ENCODE data around the gene PAFAH1B1. TPM values are rescaled to one million over a fixed set of nuclear protein-coding genes. Genes with fewer than 3 reads are reported as not detected.
"Not testable (repeated sequence)": the region's sequence is repeated elsewhere in the genome, so short reads cannot be mapped to it uniquely, and the experiment has no call there.

The PAFAH1B1 gene
- polyA plus RNA-seq, 3 donors, result 17.4 to 48.8 (median 38.7) TPM

DNA sequence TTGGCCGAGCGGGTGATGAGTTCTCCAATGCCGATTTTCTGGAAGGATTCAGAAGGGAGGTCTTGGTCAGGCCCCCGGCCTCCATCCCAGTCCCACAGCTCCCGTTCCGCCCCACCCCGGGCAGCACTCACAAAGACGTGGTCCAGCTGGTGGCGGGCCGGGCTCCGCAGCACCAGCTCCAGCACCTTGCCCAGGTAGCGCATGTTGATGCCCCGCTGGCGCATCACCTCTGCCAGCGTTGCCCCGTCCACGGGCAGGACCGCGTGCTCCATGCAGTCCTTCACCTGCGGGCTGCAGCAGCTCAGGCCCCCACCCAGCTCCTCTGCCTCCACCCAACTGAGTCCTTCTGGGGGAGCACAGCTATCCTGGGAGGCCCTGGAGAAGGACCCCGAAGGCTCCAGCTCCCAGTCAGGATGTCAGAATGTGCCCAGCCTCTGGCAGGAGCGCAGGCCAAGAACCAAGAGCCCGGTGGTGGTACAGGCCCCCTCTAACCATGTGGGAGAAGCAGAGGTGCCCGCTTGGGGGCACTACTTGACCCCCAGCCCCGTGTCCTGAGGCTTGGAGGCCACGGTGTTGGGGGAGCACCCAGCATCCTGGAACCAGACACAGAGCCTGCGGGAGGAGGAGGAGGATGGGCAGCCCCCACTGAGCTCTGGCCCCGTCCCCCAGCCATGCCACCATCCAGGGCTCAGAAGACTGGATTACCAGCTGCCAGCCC lies 101.9 kb downstream of the PAFAH1B1 start:
- no peak overlapping the region for H3K27ac ChIP-seq (ENCODE audit: low read depth, low read length)
- WGBS, 3 donors, result 92 to 96% (median 93%) methylated on average over 27 to 28 of the region's 28 CpGs

- WGBS, 3 donors, result 87 to 91% (median 88%) methylated on average over 31 to 36 of the region's 36 CpGs
- no peak overlapping the region for H3K27ac ChIP-seq (ENCODE audit: low read depth, low read length)
Observed at GRCh38 chr17:2695961-2696760, 102.7 kb downstream of the PAFAH1B1 start.

DNA sequence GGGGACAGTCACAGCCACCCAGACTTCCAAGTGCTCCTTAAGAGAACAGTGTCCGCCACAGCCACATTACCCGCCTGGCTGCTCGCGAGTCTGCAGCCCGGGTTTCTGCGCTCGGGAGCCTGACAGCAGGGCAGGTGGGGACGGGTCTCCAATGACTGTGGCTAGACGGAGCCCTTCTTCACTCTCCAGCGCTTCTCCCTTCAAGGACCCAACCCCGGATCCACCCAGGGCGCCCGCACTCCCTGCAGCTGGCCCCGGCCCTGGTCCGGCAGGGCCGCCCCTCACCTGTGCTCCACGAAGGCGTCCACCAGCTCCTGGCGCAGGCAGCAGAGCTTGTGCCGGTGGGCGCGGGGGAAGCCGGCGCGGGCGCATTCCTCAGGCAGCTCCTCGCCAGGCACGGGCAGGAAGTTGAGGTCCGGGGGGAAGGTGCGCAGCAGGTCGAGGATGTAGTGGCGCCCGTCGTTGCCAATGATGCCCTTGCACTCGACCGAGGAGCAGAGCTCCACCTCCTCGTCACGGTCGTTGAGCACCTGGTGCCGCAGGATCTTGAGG lies 104.2 kb downstream of the PAFAH1B1 start:
- 96 to 97% (median 96%) methylated on average over 30 to 40 of the region's 40 CpGs for WGBS, 3 donors
- H3K27ac ChIP-seq (ENCODE audit: low read depth, low read length), result no peak overlapping the region

- not testable (repeated sequence) for H3K27ac ChIP-seq (ENCODE audit: low read depth, low read length)
- 82 to 86% (median 86%) methylated on average over 18 of the region's 18 CpGs for WGBS, 3 donors
Observed at GRCh38 chr17:2699216-2699805, 105.9 kb downstream of the PAFAH1B1 start.

GRCh38 chr17:2700030-2700490 lies 106.6 kb downstream of the PAFAH1B1 start:
- 93 to 96% (median 95%) methylated on average over 20 of the region's 20 CpGs for WGBS, 3 donors
- H3K27ac ChIP-seq (ENCODE audit: low read depth, low read length), result no peak overlapping the region

DNA sequence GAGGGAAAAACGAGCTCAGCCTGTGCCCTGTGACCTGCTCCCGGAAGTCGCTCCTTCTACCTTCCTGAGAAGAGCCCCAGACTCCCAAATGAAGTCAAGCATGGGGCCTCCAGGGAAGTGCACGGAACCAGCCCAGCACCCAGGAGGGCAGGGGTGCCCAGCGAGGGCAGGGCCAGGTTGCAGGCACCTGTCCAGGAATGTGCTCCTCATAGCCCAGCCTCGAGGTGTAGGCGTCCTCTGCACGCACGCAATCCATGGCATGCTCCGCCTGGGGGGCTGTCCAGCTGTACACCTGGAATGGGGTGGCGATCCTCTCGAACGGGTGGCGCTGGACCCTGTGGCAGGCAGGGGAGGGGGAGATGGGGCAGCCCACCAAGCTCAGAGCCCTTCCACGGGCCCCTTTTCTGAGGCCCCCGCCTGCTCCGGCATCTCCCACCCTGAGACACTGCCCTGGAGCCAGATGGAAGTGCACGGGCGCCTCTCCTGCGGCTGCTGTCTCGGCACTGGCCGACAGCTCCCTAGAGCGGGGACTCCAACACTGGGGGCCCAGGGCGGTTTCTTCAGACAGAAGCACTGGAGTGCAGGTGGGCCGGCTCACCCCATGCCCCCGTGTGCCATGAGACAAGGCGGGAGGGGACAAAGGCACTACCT lies 107.2 kb downstream of the PAFAH1B1 start:
- WGBS, 3 donors, result 90 to 92% (median 90%) methylated on average over 27 of the region's 27 CpGs
- no peak overlapping the region for H3K27ac ChIP-seq (ENCODE audit: low read depth, low read length)

DNA sequence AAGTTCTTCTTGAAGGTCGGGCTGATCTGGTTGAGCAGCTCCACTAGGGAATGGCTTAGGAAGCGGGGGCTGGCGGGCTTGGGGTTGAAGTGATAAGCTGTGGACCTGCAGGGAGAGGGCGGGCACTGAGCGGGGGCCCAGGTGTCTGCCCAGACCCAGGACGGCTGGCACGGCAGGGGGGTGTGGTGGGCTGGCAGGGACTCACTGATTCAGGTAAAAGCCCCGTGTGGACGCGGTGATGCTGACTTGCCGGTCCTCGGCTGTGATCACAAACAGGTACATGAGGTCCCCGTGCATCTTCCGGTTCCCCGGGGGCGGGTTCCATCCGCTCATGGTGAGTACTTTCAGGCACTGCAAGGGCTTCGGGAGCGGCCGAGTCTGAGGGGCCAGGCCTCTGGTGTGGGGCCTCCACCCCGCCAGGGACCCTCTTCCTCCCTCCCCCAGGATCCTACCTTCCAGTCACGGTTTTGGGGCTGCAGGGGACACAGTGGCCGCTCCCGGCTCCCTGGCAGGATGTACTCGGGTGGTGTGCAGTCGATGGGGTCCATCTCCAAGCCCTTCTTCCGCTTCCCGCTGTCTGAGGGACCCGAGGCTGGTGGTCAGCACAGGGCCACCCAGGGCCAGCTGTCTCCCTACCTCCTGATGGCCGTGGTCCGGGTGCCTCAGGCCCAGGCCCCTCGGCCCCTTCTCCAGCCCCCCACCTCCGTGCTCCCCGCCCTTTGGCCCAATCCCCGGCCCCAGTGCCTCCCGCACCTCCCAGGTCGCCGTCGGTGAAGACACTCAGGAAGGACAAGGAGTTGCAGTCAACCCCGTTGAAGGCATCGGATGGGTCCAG lies 107.9 kb downstream of the PAFAH1B1 start:
- H3K27ac ChIP-seq (ENCODE audit: low read depth, low read length), result no peak overlapping the region
- WGBS, 3 donors, result 93 to 95% (median 94%) methylated on average over 36 to 41 of the region's 41 CpGs

DNA sequence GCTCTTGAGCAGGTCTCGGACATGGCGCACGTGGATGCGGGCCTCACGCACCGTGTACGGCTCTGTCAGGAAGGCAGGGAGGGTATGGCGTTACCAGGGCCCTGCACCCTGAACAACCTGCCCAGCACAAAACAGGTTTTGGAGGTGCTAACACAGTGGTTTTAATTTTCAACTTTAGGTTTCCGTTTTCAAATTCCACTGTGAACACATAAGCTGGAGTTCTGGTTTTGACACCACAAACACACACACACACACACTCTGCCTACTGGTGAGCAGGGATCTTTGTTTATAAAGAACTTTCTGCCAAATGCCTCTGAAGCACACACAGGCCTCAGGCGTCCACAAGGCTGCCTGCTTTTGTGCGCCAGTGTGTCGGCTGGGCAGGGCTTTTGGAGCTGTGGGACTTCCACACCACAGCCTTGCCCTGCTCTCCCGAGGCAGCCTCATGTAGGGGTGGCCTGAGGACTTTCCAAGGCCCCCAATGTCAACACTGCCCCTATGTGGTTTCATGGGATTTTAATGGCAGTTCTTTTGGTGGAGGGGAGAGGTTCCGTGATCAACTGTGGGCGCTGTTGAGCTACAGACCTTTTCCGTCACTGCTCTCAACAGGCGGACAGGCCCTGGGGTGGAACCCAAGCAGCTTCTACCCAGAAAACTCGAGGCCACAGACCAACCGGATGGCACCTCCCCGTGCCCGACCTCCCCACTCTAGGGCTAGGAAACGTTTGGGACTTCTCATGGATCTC lies 108.7 kb downstream of the PAFAH1B1 start:
- 89 to 92% (median 91%) methylated on average over 22 of the region's 22 CpGs for WGBS, 3 donors
- H3K27ac ChIP-seq (ENCODE audit: low read depth, low read length), result no peak overlapping the region

GRCh38 chr17:2703181-2703580 lies 109.7 kb downstream of the PAFAH1B1 start:
- WGBS, 3 donors, result 93 to 95% (median 95%) methylated on average over 20 of the region's 20 CpGs
- no peak overlapping the region for H3K27ac ChIP-seq (ENCODE audit: low read depth, low read length)

DNA sequence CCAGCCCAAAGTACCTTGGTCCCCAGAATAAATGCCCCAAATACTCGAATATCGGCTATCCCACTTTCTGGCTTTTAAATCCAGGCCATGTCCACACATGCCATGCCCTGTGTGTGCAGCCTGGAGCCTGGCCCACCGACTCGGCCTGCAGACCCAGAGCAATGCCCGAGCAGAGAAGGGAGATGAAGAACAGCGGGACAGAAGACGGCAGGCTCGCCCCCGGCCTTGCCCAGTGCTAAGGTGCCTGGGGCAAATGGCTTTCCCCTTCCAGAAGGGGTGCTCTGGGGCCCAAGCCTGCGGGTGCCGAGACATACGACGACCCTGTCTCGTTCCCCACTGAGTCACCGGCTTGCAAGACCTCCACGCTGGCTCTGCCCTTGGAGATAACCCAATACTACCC lies 110.2 kb downstream of the PAFAH1B1 start:
- WGBS, 3 donors, result 87 to 93% (median 92%) methylated on average over 15 to 16 of the region's 16 CpGs
- no peak overlapping the region for H3K27ac ChIP-seq (ENCODE audit: low read depth, low read length)

- 87 to 90% (median 87%) methylated on average over 38 of the region's 38 CpGs for WGBS, 3 donors
- no peak overlapping the region for H3K27ac ChIP-seq (ENCODE audit: low read depth, low read length)
Observed at GRCh38 chr17:2704031-2704889, 110.8 kb downstream of the PAFAH1B1 start.

DNA sequence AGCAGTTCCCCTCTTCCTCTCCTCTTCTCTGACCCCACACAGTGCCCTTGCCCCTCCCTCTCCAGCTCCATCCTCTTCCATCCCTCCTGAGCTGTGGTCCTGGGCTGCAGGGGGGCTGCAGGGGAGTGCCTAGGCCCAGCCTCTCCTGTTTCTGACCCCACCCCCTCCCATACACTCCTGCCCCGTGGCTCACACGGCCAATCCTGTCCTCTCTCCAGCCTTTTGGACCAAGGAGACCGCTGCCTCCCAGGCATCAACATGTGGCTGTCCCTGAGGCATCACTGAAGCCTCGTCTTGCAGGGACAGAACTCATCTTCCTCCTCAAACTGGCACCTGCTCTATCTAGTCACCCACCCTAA lies 111.4 kb downstream of the PAFAH1B1 start:
- WGBS, 3 donors, result 74 to 76% (median 75%) methylated on average over 4 of the region's 4 CpGs
- H3K27ac ChIP-seq (ENCODE audit: low read depth, low read length), result no peak overlapping the region

DNA sequence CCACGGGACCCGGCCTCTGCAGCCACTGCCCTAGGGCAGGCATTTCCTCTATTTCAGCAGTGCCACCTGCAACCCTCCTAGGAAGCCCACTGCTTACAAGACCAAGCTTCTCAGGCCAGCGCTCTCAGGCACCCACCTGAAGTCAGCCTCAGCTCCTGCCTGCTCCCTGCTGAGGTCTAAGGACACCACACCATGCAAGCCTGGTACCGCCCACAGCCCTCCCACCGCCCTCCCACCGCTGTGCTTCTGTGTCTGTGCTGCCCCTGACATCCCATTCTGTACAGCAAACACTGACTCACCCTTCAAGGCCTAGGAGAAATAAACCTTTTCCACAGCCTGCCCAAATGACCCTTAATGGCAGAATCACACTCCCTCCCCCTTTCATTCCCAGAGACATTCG lies 111.8 kb downstream of the PAFAH1B1 start:
- no peak overlapping the region for H3K27ac ChIP-seq (ENCODE audit: low read depth, low read length)
- 81 to 83% (median 82%) methylated on average over 7 of the region's 7 CpGs for WGBS, 3 donors

DNA sequence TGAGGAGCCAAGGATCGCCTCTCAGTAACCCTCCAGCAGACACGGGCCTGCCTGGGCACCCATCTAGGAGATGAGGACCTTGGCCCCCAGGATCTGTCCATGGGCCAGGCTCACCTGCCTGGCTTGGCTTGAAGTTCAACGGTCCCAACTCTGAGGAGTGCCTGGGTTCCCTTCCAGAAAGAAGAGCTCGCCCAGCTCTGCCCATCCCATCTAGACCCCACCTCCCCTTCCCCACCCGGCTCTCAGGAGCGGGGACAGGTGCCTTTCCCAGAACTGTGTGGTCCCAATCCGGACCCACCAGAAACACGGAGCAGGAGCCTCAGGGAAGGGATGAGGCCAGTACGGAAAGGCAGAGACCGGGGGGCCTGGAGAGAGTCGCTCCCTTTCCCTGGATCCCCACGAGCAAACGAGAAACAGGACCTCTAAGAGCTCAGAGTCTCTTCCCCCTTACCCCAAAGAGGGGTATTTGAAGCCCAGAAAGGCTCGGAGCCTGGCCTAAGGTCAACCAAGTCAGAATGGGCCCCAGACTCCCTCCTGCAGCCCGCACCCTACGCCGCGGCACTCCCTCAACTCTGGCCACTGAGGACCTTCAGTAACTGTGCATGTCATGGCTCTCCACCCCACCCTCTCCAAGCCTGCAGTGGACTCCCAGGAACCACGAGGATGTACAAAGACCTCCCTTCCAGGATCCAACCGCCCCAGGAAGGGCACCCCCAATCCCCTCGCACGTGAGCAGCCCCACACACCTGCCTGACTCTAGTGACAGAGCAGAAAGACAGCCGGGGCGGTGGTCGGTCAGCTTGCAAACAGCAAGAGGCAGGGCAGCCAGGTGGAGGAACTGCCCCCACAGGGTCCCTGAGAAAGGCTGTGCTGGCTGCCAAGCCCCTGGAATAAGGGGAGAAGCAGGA lies 112.7 kb downstream of the PAFAH1B1 start:
- H3K27ac ChIP-seq (ENCODE audit: low read depth, low read length), result no peak overlapping the region
- 87 to 91% (median 89%) methylated on average over 25 of the region's 25 CpGs for WGBS, 3 donors

DNA sequence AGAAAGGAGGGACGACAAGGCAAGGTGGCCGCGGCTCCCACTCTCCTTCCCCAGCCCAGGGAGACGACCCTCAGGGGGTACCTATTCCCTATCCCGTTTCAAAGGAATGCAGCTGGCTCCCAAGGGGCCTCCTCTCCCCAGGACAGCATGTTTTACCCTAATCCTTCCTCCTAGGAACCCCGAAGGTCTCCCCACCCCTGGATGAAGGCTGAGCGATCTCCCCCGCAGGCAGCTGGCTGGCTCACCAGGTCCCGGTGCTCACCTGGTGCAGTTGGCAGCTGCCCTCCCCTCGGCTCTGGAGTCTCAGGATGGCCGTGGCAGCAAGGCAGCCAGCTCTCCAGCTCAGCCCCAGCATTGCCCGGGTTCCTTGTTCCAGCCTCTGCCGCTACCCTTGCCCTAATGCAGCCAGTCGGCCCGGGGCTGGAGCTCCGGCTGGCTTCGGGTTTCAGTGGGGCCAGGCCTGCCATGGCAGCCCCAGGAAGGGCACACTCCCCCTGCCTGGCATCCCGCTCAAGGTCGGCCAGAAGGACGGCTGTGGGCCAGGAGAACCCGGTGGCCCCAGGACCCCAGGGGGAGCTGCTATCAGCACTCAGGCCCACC lies 113.6 kb downstream of the PAFAH1B1 start:
- 51 to 75% (median 74%) methylated on average over 20 to 21 of the region's 21 CpGs for WGBS, 3 donors
- no peak overlapping the region for H3K27ac ChIP-seq (ENCODE audit: low read depth, low read length)

All from adipose tissue (tissue), 3 donors.